NCI-H82 treated with DMSO at 0.1 percent for 48 hours (cell line): Measurements from ENCODE around the gene NUP50.

Experiments used
- DNase-seq: peaks from one replicate; lab custom pipeline; 2025; ENCODE audit not compliant: unreplicated experiment; lab: John Stamatoyannopoulos, UW

NUP50 gene

DNA sequence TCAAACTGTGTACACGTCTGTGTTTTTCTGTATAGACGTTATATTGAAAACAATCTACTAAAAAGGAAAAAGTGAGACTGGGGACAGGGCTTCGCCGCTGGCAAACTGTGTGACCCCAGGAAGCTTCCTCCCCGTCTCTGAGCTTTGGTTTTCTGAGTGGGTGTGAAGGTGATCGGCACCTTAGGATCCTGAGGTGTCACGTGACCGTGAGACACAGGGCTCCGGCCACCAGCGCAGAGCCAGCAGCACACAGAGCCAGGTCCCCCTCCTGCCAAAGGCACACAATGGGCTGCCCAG is 44.9 kb downstream of the NUP50 start:
- DNase-seq: no peak

DNA sequence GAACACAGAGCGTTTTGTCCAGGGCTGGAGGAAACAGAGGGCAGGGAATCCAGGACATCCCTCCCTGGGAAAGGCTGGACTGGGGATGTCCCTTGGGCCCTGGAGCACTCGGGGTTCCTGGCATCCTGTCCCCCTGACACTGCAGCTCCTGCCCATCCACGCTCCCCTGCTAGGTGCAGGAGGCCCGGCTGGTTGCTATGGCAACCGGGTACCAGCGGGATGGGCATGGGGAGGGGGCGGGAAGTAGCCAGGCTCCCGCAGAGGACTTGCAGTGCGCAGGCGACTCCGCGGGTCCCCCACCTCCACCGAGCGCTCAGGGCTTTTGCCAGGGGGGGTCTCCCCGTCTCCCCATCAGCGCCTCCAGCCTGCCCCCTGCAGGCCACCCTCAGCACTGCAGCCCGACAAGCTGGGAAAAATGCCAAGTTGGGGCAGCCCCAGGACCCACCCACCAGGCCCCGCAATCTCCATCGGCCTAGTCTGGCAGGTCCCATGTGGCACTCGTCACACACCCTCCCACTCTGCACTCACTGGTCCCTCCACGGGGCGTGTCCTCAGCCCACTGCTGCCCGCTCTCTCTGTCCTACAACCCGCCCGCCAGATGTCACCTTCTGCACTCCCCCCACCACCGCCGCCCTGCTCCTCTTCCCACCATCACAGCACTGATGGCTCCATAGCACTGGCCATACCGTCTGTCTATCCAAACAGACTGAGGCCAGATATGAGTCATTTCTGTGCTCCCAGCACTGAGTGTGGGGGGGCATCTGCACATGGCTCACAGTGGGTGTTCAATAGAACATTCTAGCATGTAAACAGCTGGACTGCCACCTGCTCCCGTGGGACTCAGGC is 45.5 kb downstream of the NUP50 start:
- no peak for DNase-seq

DNA sequence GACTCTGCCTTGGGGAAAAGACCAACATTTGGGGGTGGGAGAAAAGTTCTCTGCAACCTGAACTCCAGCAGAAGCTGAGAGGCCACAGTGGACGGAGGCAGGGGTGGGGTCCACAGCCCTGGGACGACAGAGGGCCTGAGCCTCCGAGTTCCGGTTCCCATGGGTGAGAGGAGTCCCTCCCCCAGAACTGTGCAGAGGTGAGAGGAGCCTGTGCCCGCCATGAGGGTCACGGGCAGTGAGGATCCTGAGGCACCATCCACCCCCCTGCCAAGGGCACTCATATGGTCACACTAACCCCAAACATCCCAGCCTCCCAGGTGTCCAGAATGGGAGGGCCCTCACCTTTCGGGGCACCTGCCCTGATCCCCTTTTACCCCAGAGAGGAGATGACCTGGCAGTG is 46.4 kb downstream of the NUP50 start:
- no peak for DNase-seq

DNA sequence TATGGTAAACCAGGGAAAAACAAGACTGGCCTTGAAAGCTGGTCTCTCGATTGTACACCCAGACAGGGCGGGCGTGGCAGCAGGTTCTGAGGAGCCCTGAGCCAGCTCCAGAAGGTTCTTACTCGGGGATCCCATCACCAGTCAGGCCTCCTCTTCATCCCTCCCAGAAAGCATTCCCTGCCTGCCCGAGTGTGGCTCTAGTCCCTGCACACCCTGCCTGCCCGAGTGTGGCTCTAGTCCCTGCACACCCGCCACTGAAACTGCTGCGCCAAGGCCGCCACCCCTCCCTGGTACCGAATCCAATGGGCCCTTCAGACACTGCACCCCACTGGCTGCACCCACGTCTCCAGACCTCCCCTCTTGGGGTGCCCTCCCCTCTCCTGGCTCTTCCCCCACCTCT is 46.9 kb downstream of the NUP50 start:
- DNase-seq: no peak

DNA sequence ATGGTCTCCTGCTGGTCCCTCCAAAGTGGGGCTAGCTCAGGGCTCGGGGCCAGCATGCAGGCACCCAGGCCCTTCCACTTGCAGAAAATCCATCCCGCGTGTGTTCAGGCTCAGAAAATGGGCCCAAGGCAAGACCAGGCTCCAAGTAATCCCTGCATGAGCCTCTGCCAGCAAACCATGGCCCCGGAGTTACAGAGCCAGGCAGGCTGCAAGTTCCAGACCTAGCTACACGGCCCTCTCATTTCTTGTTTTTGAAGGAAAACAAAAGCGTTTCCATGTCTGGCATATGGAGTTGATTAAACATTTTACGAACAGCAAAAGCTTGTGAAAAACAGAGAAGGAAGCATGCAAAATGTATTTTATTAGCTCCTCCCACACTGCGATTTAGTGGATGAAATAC is 47.3 kb downstream of the NUP50 start:
- DNase-seq: no peak

DNA sequence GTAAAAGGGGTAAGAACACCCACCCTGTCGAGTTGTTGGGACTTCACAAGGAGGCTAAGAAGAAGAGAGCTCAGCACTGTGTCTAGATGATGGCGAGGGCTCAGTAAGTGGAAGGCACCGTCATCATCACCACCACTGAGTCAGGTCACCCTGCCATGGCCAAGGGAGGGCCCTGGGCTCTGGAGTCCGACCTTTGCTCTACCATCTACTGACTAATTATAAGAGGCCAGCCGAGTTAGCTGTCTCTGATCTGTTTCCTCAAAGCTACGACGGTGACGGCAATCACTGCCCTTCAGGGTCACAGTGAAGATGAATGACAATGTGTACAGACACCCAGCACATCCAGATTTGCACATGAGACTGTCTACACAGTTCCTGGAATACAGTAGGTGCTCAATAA is 47.7 kb downstream of the NUP50 start:
- DNase-seq: no peak

DNA sequence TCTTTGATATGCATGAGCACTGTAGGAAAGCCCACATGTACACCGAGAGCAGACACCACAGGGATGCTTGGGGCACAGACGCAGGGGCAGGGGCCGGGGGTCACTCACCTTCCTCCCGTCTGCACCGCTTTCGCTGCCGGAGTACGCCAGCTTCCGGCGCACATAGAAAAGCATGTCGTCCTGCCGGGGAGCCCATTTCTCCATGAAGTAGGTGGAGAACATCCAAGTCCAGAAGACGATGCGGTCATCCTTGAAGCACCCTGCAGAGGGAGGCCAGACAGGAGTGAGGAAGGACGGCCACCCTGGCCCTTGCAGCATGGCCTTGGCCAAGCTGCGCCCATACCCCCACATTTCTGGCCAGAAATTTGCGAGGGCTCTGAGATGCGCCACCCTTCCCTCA is 48.1 kb downstream of the NUP50 start:
- no peak for DNase-seq

DNA sequence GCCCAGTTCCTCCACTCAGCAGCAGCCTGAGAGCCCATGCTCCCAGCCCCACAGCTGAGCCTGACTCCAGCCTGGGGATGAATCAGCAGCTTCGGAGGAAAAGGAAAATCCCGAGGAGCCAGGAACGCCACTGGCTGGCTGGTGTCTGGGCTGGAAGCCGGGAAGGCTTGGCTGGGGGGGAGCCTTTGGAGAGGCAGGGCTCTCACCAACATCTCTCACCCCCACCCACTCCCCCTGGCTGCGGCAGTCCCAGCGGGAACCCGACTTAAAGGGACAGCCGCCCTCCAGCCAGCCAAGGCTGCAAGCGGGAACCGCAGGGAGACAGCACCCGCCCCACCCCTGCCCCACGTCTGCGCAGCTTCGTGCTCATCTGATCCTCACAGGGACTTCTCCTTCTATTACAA is 48.6 kb downstream of the NUP50 start:
- DNase-seq: no peak

DNA sequence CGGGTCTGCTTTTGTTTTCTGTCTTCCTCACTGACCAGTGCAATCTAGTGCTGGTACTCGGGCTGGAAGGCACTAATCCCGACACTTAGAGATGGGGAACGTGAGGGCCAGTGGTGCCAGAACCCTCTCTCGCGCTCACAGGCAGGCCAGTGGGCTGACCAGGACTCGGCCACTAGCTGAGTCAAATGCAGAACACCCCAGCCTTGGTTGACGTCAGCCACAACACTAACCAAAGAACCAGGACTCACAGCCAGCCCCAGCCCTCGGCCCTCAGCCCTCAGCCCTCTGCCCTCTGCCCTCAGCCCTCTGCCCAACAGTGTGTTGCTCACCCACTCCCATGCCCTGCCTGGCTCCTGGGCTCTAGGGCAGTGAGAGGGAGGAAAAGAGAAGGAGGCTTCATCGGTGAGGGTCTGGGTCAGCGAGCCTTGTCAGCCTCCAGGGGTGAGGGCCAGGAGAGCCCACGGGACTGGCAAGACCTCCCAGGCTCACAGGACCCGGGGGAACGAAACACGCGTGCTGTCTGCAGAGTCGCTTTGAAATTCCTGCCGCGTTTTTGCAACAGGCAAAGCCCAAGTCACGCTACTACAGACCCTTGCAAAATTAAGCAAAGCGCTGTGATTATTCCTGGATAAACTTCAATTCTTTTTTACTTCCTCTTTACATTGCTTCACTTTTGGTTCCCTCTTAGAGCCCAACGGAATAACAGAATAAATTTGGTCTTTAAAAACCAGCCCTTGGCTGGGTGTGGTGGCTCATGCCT is 49.4 kb downstream of the NUP50 start:
- DNase-seq: no peak

DNA sequence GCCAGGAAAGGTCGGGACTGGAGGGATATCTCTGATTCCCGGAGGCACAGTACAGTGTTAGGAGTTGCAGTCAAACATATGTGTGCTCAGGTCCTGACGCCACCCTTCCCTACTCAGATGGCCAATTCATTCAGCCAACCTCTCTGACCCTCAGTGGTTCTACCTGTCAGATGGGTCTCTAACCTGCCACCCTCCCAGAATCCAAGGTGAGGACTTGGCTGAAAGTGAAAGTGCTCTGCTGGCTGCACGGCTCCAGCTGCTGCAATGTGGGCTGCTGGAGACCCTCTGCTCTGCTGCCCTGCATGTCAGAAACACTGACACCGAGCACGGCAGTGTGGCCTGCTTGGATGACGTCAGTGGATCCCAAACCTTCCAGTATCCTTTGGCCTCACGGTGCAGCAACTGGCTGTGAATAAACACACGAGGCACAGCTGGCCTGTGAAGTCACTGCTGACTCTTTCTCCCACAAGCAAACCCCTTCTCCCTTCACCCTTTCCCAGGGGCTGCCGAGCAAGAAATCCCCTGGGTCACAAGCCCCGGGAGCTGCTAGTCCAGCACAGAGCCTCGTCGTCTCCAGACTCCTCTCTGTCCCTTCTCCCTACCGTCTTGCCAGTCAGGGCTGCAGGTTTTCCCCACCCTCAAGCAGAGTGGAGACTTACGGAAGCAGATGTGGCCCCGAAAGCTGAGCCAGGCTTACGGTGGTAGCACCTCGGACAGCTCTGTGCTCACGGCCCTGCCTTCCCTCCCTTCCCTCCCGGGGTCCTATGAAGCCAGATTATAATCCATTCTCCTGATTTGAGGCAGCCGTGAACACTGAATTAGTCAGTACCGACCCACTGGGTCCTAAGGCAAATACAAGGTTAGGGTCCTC is 52.6 kb downstream of the NUP50 start:
- no peak for DNase-seq

DNA sequence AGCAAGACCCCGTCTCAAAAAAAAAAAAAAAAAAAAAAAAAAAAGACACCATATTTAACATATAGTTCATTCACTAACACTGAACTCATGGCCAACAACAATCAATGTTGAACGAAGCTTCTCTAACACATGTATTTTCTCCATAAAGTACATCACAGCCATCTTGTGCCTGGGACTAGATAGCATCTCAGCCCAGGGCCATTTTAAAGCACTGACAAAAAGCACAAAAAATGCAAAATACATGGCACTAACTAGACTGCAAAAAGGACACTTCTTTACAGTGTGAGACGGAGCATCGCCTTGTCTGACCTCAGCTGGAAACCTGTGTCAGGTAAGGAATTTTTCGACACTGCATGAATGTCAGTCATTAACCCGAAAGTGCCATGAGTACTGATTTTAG is 53.6 kb downstream of the NUP50 start:
- DNase-seq: no peak

DNA sequence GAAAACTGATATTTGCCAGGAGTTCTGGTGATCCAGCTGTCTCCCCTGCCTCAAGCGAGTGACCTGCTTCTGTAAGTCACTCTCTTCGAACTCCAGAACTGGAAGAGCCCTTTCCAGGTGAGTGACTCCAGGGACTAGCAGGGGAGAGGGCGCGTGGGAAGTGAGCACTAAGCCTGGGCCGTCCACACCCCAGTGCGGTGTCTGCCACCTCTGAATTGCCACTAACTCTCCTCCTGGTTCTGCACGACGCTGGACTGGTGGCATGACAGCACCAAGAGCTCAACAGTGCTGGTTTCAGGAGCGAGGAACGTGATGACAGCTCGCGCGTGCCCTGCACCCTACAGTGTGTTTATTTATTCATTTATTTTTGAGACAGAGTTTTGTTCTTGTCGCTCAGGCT is 54.1 kb downstream of the NUP50 start:
- no peak for DNase-seq

DNA sequence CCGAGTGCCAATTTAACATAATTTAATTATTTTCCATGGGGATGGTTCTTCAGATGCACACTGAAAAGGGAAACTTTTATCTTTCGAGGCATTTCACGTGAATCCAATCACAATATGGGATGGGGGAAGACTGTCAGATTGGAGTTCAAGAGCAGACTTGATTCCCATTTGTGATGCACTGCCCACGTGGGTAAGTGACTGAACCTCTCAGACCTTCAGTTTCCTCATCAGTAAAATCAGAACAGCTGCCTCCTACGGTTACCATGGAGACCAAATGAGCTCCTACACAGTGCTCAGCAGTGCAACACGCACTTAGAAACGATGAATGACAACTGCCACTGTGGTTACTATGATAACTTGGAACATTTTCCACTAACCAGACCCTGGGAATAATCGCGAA is 55.3 kb downstream of the NUP50 start:
- DNase-seq: peak; percentile 1

DNA sequence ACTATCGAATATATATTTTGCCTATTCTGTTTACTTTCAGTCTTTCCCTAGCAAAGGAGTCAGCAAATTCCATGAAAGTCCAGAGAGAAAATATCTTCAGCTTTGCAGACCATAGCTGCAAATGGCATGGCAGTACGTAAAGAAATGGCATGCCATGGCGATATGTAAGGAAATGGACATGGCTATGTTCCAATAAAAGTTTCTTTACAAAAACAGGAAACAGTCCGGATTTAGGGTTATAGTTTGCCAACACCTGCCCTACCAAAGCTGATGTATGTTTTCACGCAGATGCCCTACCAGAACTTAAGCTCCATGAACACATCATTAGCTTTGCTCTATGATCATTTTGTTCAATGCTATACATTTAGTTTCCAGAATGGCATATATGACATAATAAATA is 57.5 kb downstream of the NUP50 start:
- no peak for DNase-seq

DNA sequence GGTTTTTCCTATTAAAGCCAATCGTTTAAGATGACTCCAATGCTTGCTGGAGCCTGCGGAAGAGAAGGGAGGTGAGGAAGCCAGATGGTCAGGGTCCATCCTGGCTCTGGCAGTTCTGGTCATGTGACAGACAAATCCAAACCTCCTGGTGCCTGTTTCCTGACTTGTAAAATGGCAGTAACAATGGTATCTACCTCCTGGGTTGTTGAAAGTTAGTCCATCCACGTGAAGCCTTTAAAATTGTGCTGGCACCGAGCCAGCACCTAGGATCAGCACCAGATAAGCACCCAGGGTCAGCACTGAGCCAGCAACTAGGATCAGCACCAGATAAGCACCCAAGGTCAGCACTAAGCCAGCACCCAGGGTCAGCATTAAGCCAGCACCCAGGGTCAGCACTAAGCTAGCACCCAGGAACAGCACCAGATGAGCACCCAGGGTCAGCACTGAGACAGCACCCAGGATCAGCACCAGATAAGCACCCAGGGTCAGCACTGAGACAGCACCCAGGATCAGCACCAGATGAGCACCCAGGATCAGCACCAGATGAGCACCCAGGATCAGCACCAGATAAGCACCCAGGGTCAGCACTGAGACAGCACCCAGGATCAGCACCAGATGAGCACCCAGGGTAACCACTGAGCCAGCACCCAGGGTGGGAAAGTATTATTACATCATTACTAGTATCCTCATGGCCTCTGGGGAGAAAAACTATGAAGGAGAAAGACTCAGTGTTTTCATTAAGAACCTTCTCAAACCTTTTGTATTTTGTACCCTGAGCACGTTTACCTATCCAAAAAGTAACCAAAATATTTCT is 59.8 kb downstream of the NUP50 start:
- DNase-seq: peak; percentile 39

DNA sequence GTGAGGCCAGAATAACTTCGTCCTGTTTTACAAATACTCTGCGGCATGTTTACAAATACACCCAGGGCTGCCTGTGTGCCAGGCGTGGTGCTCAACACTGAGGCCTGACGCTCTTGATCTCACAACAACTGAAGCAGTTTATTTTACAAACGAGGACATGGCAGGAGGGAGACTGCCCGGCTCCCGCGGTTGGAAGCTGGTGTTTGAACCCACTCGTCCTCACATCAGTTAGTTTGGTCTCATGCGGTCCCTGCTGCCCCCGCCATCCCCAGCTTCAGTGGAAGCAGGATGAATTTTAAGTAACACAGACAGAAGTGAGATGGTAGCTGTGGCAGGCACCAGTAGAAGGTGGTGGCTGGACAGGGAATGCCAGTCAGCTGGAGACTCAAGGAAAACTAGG is 60.6 kb downstream of the NUP50 start:
- DNase-seq: no peak

DNA sequence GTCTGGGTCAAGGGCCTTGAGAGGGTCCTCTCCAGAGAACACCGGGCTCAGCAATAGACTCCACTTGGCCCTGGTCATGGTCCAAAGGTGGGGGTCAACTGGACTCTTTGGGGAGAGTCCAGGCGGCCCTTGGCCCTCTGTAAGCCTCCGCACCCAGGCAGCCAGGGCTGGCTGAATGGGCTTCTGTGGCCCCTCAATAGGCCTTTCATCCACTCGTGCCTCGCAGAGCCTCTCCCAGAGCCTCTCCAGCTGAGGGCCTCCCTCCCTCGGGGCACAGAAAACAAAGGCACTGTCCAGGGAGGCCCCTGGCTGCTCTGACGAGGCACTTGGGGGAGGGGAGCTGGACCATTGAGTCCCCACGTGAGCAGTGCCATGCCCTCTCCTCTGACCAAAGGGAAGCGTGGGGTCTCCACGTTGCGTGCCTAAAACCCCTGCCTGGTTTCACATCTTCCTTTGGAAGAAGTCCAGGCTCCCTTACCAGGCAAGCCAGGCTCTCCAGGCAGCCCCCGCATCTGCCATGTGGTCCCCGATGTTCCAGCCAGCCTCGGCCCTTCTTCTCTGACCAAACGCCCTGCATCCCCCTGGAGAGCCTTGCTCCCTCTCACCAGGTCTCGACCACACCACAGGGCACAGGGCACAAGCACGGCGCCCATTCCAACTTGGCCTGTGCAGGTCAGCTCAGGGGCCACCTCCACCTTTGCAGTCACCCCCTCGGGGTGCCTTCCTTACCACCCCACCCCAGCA is 61.4 kb downstream of the NUP50 start:
- DNase-seq: no peak

DNA sequence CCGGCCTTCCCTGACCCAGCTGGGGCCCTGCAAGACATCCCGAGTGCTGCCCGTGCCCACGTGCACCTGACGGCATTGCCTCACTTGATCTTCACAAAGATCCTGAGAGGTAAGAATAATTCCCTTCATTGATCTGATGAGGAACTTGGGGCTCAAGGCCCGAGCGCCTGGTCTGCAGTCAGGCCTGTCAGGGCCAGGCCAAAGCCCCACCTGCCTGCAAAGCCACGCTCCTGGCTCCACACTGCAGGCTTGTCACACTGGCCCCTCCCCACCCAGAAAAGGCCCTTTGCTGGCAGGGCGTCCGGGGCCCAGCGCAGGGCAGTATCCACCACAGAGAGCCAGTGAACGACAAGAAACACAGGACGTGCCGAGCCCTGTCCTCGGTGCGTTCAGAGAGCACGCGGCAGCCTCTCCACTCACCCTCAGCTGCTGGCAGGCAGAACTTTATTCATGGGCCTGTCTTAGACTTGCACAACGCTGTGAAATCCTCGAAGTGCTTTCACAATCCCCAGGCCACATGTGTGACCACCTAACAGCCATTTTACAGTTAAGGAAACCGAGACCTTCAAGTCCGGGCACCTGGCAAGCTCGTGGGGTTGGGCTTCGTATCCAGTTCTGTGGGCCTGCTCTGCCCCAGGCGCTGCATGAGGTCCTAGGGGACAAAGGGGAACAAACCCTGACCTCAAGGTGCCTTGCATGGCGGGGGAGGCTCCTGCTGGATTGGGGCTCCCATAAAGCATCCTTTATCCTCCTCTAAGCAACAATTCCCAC is 62.2 kb downstream of the NUP50 start:
- no peak for DNase-seq

DNA sequence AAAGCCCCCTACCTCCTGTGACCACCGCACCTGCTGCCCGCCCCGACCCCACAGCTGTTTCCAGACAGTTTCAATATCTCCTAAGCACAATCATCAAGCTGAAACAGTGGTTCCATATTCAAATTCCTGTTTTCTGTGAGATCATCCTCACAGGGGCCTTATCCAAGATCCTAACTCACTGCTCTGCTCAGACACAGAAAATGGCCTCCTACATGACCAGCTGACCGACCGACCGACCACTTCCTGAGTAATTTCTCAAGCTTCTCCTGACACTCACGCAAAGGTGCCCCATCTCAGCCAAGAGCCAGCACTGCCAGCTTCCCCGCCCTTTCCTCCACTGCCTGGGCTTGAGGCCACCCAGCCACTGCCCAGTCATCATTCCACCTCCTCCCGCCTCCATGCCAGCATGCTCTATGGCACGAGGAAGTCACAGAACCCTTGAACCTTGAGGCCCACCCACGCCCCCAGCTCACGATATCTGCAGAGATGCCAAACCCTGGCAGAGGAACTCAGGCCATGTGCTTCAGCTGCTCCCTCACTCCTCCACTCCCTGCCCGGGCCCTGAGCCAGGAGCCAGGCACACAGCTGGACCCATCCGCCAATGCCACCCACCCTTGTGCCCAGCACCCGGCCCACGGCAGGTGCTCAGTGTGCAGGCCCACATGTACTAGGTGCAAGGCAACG is 62.9 kb downstream of the NUP50 start:
- no peak for DNase-seq
